IMR-90 (cell line): Measurements from ENCODE around the gene SVEP1.

ENCODE experiments used
- RFX5 ChIP-seq: IDR thresholded peaks from 2 replicates; pipeline ENCODE4 v1.8.0; 2012; ENCODE audit warnings: low read depth, mild to moderate bottlenecking, low read length, moderate library complexity
- TF ChIP-seq, protein P1 (sequence below): conservative IDR thresholded peaks from 2 replicates; pipeline ENCODE4 v1.5.1; 2012; ENCODE audit warnings: mild to moderate bottlenecking, low read depth, low read length, improper control_type of control experiment

GRCh38 chr9:110337727-110338126 lies 241.8 kb downstream of the SVEP1 start, which contains the start of gene TXNDC8:
- no peak for TF ChIP-seq RFX5
- TF ChIP-seq, protein P1, sequence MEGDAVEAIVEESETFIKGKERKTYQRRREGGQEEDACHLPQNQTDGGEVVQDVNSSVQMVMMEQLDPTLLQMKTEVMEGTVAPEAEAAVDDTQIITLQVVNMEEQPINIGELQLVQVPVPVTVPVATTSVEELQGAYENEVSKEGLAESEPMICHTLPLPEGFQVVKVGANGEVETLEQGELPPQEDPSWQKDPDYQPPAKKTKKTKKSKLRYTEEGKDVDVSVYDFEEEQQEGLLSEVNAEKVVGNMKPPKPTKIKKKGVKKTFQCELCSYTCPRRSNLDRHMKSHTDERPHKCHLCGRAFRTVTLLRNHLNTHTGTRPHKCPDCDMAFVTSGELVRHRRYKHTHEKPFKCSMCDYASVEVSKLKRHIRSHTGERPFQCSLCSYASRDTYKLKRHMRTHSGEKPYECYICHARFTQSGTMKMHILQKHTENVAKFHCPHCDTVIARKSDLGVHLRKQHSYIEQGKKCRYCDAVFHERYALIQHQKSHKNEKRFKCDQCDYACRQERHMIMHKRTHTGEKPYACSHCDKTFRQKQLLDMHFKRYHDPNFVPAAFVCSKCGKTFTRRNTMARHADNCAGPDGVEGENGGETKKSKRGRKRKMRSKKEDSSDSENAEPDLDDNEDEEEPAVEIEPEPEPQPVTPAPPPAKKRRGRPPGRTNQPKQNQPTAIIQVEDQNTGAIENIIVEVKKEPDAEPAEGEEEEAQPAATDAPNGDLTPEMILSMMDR = no peak
